ENCODE measurements around the gene ALPG.
A peak's percentile ranks its signal among the peaks of the same experiment; 100 is the strongest.
"Not testable (repeated sequence)": the region's sequence is repeated elsewhere in the genome, so short reads cannot be mapped to it uniquely, and the experiment has no call there.

Gene ALPG

DNA sequence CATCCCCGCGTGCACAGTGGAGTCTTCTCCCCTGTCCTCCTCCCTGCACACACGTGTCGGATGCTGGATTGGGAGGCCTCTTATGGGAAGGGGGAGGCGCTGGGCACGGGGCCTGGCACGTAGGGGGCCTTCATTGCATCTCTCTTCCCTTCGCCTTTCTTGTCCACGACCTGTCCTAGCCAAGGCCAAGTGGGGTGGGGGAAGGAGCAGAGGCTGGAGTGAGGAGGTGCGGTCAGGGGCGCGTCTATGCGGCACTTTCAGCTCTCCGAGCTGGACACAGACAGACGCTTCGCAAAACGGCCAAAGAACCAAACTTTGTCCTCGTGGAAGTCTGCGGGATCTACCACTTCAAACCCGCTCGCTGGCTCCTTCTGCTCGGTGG is 13.4 kb downstream of the ALPG start:
- DNase-seq (ENCODE audit: low spot score), result no peak

DNA sequence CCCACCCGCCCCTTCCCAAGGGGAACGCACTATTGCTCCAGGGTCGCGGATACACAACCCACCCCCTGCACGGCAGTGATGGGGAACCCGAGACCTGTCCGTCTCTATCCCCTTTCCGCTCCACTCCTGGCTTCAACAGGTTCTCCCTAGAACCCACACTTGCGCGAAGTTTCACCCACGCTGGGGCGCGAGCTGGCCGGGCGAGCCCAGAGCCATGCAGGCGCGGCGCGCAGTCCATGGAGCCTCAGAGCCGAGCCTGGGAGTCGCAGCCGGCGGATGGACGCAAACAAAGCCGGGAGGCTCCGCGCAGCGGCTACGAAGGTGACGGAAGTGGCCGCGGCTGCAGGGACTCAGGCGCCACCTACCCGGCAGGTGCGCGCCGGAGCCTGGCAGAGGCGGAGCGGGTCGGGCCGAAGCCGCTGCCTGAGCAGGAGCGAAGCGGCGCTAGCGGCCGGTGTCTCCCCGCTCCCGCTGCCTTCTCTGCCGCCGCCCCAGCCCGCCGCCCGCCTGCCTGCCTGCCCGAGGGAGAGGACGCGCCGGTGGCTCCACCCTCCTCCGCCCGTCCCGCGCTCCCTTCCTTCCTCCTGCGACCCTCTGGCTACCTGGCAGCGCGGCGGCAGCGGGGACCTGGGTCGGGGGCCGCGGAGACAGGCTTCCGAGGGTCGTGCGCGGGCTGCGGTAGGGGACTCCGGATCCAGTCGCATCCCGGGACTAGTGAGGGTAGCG is 14.0 kb downstream of the ALPG start:
- no peak for DNase-seq (ENCODE audit: low spot score)

- DNase-seq (ENCODE audit: low spot score), result no peak
Measured at GRCh38 chr2:232421189-232421785, 14.6 kb downstream of the ALPG start.

GRCh38 chr2:232422051-232422450 is 15.4 kb downstream of the ALPG start:
- no peak for DNase-seq (ENCODE audit: low spot score)

GRCh38 chr2:232422996-232423395 is 16.4 kb downstream of the ALPG start:
- DNase-seq (ENCODE audit: low spot score), result not testable (repeated sequence)

GRCh38 chr2:232423407-232423806 is 16.8 kb downstream of the ALPG start:
- not testable (repeated sequence) for DNase-seq (ENCODE audit: low spot score)

DNA sequence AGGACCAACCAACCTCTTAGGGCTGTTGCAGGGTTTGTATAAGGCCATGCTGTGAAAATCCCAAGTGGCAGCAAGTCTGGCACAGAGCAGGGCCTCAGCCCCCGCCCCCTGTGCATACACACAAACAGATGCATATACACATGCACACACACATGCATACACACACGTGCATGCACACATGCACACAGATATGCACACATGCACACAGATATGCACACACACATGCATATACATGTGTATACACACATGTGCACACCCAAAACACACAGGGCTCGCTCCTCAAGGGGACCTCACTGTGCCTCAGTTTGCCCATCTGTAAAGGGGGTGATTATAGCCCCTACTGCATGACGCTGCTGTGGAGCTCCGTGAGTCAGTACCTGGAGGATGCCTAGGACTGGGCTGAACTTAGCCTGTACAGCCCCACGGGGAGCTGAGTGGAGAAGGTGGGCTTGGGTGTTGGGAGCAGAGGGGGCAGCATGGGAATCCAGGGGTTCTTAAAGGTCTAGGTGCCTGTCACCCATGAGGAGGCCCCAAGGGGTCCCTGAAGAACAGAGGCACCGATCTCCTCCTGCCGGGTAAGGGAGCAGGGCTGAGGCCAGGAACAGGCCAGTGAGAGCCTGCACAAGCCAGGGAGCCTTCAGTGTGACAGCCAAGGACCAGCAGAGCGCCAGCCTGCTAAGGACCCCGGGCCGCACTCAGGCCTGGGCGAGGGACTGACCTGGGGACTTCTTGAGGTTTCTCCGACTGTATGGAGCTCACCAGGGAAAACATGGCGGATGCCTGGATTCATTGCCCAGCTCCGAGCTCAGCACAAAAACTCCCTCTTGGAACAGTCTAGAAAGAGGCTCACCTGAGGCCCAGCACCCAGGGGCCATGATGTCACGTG is 25.3 kb downstream of the ALPG start:
- no peak for DNase-seq (ENCODE audit: low spot score)

GRCh38 chr2:232432598-232433184 is 26.0 kb downstream of the ALPG start:
- no peak for DNase-seq (ENCODE audit: low spot score)

- not testable (repeated sequence) for DNase-seq (ENCODE audit: low spot score)
Measured at GRCh38 chr2:232433622-232434021, 27.0 kb downstream of the ALPG start.

GRCh38 chr2:232434091-232434490 is 27.4 kb downstream of the ALPG start:
- DNase-seq (ENCODE audit: low spot score), result no peak

DNA sequence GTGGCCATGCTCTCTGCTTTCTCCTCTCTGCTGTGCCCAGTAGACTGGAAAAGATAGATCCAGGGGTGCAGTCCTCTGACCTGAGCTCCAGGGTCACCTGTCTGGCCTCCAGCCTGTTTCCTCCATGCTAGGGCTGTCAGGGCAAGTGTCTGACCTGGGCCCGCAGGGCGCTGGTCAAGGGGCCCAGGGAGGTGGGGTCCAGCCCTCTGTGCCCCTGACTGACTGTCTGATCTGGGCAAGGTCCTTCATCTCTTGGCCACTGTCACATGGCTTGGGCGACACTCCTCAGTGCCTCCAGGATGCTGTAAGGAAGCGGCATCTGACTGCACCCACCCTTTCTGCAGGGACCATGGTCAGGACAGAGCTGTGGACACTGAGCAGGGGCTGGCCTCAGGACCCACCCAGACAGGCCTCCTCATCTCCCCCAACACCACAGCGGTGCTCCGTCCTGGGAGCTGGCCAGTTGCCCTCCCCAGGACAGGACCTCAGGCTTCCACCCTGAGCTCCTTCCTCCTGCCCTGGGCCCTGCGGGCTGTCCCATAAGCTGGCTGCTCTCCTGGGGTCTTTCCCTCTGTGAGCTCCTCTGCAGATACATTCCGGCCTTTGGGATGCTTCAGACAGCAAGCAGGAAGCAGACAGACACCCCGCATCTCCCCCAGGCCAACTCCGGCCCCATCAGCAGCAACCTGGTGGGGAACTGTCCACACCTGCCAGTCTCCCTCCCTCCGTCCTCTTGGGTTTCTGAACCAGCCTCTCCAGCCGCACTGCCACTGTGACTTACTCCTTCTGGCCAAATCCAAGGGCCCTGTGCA is 28.1 kb downstream of the ALPG start:
- no peak for DNase-seq (ENCODE audit: low spot score)

GRCh38 chr2:232435375-232435648 is 28.7 kb downstream of the ALPG start:
- no peak for DNase-seq (ENCODE audit: low spot score)

DNA sequence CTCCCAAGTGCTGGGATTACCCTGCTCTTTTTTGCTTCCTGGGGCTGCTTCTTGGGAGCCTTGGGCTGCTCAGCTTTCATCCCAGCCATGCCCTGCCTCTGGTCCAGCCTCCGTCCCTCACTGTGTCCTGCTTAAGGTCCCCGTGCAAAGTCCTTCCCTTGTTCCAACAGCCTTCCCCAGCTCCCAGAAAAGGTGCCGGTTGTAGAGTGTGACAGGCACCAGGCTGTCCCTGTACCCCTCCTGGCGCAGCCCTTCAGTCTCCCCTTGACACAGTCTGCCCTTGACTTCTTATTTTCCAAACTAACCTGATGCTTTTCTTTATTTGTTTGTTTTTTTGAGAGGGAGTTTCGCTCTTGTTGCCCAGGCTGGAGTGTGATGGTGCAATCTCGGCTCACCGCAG is 29.2 kb downstream of the ALPG start:
- no peak for DNase-seq (ENCODE audit: low spot score)

DNA sequence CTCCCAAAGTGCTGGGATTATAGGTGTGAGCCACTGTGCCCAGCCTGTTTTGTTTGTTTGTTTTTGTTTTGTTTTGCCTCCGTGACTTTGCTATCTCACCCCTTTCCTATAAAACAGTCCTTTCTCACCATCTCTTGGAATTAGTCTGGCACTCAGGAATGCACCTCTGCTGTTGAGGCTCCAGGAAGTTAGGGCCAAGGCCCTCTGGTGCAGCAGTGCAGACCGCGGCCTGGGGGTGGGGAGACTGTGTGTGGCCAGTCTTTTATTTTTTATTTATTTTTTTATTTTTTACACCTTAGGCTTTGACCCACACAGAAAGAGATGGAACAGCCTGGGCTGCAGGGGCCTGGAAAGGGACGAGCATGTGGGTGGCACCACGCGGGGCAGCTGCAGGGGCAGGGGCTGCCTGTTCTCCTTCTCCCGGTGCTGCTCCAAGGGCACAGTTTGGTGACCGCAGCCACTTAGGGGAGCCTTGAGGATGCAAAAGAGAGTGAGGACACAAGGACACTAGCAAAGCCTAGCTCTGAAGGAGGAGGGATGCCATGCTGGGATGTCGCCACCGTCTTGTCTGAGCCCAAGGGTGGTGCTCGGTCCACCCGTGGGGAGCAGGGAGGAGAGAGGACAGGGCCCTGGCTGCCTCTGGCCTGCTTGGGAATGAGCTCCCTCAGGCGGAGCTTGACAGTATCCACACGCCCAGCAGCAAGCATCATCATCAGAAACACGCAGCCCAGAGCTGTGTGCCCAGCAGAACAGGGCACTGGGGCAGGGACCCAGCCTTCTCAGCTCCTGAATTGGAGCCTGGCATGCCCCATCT is 29.9 kb downstream of the ALPG start:
- no peak for DNase-seq (ENCODE audit: low spot score)

DNA sequence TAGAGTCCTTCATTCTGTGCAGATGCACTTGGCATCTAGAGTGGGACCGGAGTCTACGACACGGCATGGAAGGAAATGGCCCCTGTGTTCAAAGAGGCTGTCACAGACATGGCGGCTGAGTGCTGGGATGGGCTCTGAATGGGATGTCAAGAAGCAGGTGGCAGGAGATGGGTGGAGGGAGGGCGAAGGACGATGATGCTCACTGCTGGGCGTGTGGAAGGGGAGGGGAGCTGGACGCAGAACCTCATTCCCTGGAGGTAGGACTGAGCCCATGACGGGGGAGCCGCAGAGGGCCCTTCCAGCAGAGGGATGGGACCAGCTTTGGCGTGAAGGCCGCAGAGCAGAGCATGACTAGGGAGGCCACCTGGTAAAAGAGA is 30.5 kb downstream of the ALPG start:
- no peak for DNase-seq (ENCODE audit: low spot score)

DNA sequence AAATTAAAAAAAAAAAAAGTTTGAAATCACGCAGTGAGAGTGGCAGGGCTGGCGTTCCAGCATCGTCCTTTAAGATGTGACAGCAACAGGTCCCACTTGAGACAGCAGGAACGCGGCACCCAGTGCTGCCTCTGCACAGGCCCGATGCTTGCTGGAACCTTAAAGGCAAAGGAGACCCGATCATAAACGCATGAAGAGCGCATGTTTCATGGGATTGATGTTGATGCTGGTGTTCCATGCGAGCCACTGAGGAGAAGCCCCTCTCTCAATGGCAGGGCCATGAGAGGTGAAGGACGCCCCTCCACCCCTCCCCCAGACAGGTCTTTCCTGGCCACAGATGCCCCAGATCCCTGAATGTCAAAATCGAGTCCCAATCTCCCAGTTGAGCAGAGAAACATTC is 31.4 kb downstream of the ALPG start:
- DNase-seq (ENCODE audit: low spot score), result no peak

- no peak for DNase-seq (ENCODE audit: low spot score)
Measured at GRCh38 chr2:232438951-232439757, 32.5 kb downstream of the ALPG start.

DNA sequence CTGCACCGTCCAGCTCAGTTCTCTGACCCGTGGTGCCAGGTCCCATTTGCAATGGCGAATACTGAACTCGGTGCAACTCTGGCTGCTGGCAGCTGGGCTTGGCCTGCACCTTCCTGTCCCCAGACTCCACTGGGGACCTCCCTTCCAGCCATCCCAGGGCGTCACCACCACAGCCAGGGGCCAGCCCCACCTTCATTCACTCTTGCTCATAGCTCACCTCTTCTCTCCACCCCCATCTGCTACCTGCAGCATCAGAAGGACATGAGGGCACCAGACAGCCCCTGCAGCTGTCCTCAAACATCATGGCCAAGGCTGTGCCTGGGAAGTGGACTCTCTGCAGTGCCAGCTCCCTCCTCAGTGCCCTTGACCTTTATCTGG is 33.1 kb downstream of the ALPG start:
- no peak for DNase-seq (ENCODE audit: low spot score)

DNA sequence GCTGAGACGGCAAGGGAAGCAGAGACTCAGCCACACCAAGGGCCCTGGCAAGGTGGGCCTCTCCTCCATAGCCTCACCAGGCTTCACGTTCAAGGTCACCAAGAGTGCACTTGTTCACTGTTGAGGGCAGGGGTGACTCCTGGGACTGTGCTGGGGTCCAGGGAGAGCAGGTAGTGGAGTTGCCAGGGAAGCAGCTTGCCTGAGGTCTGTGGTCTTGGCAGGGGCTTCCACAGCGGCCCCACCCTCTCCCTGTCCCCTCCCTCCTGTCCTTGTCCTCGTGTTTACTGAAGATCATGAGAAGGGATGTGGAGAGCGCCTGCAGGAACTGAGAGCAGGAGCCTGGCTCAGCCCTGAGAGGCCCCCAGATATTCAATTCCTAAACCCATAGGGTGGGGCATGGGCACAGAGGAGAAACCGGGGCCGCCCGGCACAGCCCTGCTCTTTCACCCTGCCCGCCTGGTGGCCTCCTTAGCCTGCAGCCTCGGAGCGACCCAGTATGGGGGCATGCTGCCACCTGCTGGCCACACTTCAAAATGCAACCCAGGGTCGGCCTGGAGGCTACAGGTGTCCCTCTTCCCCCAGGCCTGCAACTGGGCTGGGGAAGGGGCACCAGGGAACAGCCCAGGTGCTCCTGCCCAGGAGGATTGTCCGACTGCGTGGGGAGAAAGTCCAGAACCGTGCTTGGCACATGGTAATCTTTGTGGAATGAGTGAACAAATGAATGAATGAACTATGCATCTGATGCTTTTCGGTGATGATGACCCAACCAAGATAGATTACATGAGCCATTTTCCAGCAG is 33.8 kb downstream of the ALPG start:
- DNase-seq (ENCODE audit: low spot score), result peak; percentile 59
